ENCODE data around the gene KCNMA1.
"Not testable (repeated sequence)": the region's sequence is repeated elsewhere in the genome, so short reads cannot be mapped to it uniquely, and the experiment has no call there.

DNA sequence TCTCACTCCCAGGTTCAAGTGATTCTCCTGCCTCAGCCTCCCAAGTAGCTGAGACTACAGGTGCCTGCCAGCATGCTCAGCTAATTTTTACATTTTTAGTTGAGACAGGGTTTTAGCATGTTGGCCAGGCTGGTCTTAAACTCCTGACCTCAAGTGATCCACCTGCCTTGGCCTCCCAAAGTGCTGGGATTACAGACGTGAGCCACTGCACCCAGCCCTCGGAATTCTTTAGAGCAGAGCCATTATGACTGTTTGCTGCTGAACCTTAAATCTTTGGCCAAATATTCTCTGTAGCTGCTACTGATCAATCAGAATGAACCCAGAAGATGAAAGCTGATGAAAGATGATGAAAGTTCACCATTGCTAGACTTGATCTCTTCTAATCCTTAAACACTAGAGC, 249.9 kb downstream of the KCNMA1 start:
- TF ChIP-seq, protein P1, sequence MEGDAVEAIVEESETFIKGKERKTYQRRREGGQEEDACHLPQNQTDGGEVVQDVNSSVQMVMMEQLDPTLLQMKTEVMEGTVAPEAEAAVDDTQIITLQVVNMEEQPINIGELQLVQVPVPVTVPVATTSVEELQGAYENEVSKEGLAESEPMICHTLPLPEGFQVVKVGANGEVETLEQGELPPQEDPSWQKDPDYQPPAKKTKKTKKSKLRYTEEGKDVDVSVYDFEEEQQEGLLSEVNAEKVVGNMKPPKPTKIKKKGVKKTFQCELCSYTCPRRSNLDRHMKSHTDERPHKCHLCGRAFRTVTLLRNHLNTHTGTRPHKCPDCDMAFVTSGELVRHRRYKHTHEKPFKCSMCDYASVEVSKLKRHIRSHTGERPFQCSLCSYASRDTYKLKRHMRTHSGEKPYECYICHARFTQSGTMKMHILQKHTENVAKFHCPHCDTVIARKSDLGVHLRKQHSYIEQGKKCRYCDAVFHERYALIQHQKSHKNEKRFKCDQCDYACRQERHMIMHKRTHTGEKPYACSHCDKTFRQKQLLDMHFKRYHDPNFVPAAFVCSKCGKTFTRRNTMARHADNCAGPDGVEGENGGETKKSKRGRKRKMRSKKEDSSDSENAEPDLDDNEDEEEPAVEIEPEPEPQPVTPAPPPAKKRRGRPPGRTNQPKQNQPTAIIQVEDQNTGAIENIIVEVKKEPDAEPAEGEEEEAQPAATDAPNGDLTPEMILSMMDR (IDR thresholded peaks at IDR 0.05) = not testable (repeated sequence)
- TF ChIP-seq POLR2A (IDR thresholded peaks at IDR 0.05) = not testable (repeated sequence)
